Smooth muscle cell (in vitro differentiated cells): Measurements from ENCODE around the gene GARS1. TPM values are rescaled to one million over a fixed set of nuclear protein-coding genes. Genes with fewer than 3 reads are reported as not detected.

ENCODE experiments used
- DNase-seq: peaks from one replicate; lab custom pipeline; 2025; ENCODE audit not compliant: unreplicated experiment; lab: John Stamatoyannopoulos, UW
- H2AFZ ChIP-seq: fragments of 200-600 bp; sonication (generic); 2 replicates; pipeline ENCODE4 v1.6.0; 2016; ENCODE audit warnings: antibody characterized with exemption, low read depth, mild to moderate bottlenecking
- H3F3A ChIP-seq: fragments of 200-600 bp; sonication (generic); 2 replicates; pipeline ENCODE4 v1.6.0; 2017; ENCODE audit warnings: antibody characterized with exemption, low read depth
- H3K27ac ChIP-seq: fragments of 200-600 bp; sonication (generic); 2 replicates; pipeline ENCODE4 v1.5.1; 2016; ENCODE audit warnings: low read depth, mild to moderate bottlenecking
- H3K27me3 ChIP-seq: fragments of 200-600 bp; sonication (generic); 2 replicates; pipeline ENCODE4 v1.6.1; 2016; ENCODE audit warnings: low read depth, mild to moderate bottlenecking
- H3K36me3 ChIP-seq: fragments of 200-600 bp; sonication (generic); 2 replicates; pipeline ENCODE4 v1.5.1; 2016; ENCODE audit warnings: low read depth
- H3K4me1 ChIP-seq: fragments of 200-600 bp; sonication (generic); 2 replicates; pipeline ENCODE4 v1.5.1; 2016; ENCODE audit warnings: low read depth
- H3K4me2 ChIP-seq: fragments of 200-600 bp; sonication (generic); 2 replicates; pipeline ENCODE4 v1.6.0; 2016; ENCODE audit warnings: mild to moderate bottlenecking
- H3K4me3 ChIP-seq: fragments of 200-600 bp; sonication (generic); 2 replicates; pipeline ENCODE4 v1.5.1; 2016; ENCODE audit warnings: mild to moderate bottlenecking
- H3K79me2 ChIP-seq: fragments of 200-600 bp; sonication (generic); 2 replicates; pipeline ENCODE4 v1.6.0; 2016; ENCODE audit warnings: low read depth, mild to moderate bottlenecking
- H3K9ac ChIP-seq: fragments of 200-600 bp; sonication (generic); 2 replicates; pipeline ENCODE4 v1.6.0; 2016; ENCODE audit warnings: low read depth
- H3K9me3 ChIP-seq: fragments of 200-600 bp; sonication (generic); replicated peaks from 2 replicates; pipeline ENCODE4 v1.5.1; 2016; ENCODE audit warnings: low read depth
- H4K20me1 ChIP-seq: fragments of 200-600 bp; sonication (generic); 2 replicates; pipeline ENCODE4 v1.6.0; 2016; ENCODE audit warnings: low read depth
- CTCF ChIP-seq: fragments of 200-600 bp; sonication (generic); IDR thresholded peaks from 2 replicates; pipeline ENCODE4 v1.5.1; 2017; ENCODE audit warnings: borderline replicate concordance, mild to moderate bottlenecking, antibody characterized with exemption; ENCODE audit not compliant: insufficient read depth, poor library complexity, severe bottlenecking
- WGBS: methylation state at CpG from one replicate; pipeline ENCODE4 v1.1.7; 2016; ENCODE audit warnings: low lambda C conversion rate; 5-methylcytosine and 5-hydroxymethylcytosine counted together
- polyA plus RNA-seq: library from polyadenylated mRNA; unstranded; fragments of >200 nt; fragmentation: Nextera tagmentation; extraction: Ambion mirVana; gene quantifications from 2 replicates; pipeline ENCODE4 v1.2.1, GENCODE V29; 2016
- total RNA-seq: library from RNA; depleted of rRNA; stranded (reverse); fragments of >200 nt; gene quantifications from 2 replicates; pipeline ENCODE4 v1.2.3, GENCODE V29; 2014

Gene GARS1
- total and polyA plus RNA-seq, 2 experiments from 2014 or later = 233 to 299 TPM

GRCh38 chr7:30667172-30667571 is 72.5 kb downstream of the GARS1 start:
- no peak overlapping the region for H3K4me2 ChIP-seq
- H3K27ac ChIP-seq = no peak overlapping the region
- no peak for TF ChIP-seq CTCF
- H3F3A ChIP-seq = no peaks in the 10 kb centered on the region
- 83% methylated on average over 3 of the region's 3 CpGs for WGBS
- peaks cover 10% of the 10 kb centered on the region for H3K27me3 ChIP-seq
- no peak overlapping the region for H3K4me3 ChIP-seq
- DNase-seq = no peak
- H4K20me1 ChIP-seq = no peaks in the 10 kb centered on the region
- H2AFZ ChIP-seq = no peak overlapping the region
- H3K9me3 ChIP-seq = no peaks in the 10 kb centered on the region
- H3K79me2 ChIP-seq = no peaks in the 10 kb centered on the region
- no peaks in the 10 kb centered on the region for H3K36me3 ChIP-seq
- H3K4me1 ChIP-seq = no peaks in the 10 kb centered on the region
- H3K9ac ChIP-seq = no peak overlapping the region

GRCh38 chr7:30668102-30668501 is 73.4 kb downstream of the GARS1 start:
- H3K4me2 ChIP-seq = no peak overlapping the region
- no peak overlapping the region for H3K4me3 ChIP-seq
- TF ChIP-seq CTCF = no peak
- H3K27ac ChIP-seq = no peak overlapping the region
- WGBS = 81% methylated on average over 4 of the region's 4 CpGs
- no peaks in the 10 kb centered on the region for H3K9me3 ChIP-seq
- H3K9ac ChIP-seq = no peak overlapping the region
- no peaks in the 10 kb centered on the region for H3K36me3 ChIP-seq
- DNase-seq = no peak
- no peaks in the 10 kb centered on the region for H3K79me2 ChIP-seq
- H2AFZ ChIP-seq = no peak overlapping the region
- no peaks in the 10 kb centered on the region for H3K4me1 ChIP-seq
- H4K20me1 ChIP-seq = no peaks in the 10 kb centered on the region
- H3F3A ChIP-seq = no peaks in the 10 kb centered on the region
- peaks cover 10% of the 10 kb centered on the region for H3K27me3 ChIP-seq

GRCh38 chr7:30671793-30672465 is 77.3 kb downstream of the GARS1 start:
- no peak overlapping the region for H3K27ac ChIP-seq
- no peaks in the 10 kb centered on the region for H3F3A ChIP-seq
- H3K4me3 ChIP-seq = no peak overlapping the region
- H4K20me1 ChIP-seq = no peaks in the 10 kb centered on the region
- H3K79me2 ChIP-seq = no peaks in the 10 kb centered on the region
- H2AFZ ChIP-seq = no peak overlapping the region
- no peaks in the 10 kb centered on the region for H3K9me3 ChIP-seq
- H3K27me3 ChIP-seq = peaks cover 21% of the 10 kb centered on the region
- 11% methylated on average over 6 of the region's 6 CpGs for WGBS
- H3K4me2 ChIP-seq = no peak overlapping the region
- no peak overlapping the region for H3K9ac ChIP-seq
- no peak for DNase-seq
- H3K36me3 ChIP-seq = no peaks in the 10 kb centered on the region
- TF ChIP-seq CTCF = no peak
- no peaks in the 10 kb centered on the region for H3K4me1 ChIP-seq

GRCh38 chr7:30674420-30674819 is 79.7 kb downstream of the GARS1 start:
- Histone ChIP-seq H3K9ac (no peak overlapping the region), H3K36me3 (no peaks in the 10 kb centered on the region), H3K79me2 (no peaks in the 10 kb centered on the region), H3K27me3 (peaks cover 46% of the 10 kb centered on the region), H3K4me2 (no peak overlapping the region), H3K27ac (no peak overlapping the region), H3K9me3 (no peaks in the 10 kb centered on the region), H2AFZ (no peak overlapping the region), H3F3A (no peaks in the 10 kb centered on the region), H3K4me1 (no peaks in the 10 kb centered on the region), H4K20me1 (no peaks in the 10 kb centered on the region), H3K4me3 (no peak overlapping the region)
- 95% methylated on average over 1 of the region's 1 CpG for WGBS
- no peak for DNase-seq
- TF ChIP-seq CTCF = no peak
